ENCODE measurements around the gene SPINT3.

SPINT3 gene

DNA sequence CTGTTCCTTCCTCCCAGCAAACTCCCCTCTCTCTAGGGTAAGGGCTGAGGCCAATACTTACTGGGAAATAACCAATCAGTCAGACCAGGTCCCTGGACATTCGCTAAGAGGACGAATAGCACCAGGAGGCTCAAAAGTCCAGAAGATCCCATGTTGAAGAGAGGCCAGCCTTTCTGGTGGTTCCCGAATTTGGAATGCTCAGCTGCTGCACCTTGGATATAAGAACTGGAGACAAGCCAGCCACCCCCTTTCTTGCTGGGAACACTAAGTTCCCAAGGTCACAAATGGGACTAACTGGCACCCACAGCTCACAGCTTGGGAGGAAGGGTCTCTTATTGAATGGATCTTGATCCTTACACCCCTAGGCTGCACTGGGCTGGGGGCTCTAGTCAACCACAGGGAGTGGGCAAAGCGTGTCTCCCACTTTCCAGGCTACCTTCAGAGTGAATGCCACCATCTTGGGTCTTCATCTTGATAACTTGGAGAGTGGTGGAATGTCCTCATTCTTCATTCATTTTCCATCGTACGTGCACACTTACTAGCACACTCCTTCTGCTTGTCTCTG lies 31.9 kb upstream of the SPINT3 start, which contains the start of gene EPPIN:
Gene EPPIN, minus strand, starts transcription at position 196 of the 565 bp plus-strand sequence. Its CDS starts 44 bp downstream, at position 152.
- no peak for TF ChIP-seq YY1 (IDR thresholded peaks at IDR 0.05; ENCODE audit: low read depth)
- TF ChIP-seq, protein P1, sequence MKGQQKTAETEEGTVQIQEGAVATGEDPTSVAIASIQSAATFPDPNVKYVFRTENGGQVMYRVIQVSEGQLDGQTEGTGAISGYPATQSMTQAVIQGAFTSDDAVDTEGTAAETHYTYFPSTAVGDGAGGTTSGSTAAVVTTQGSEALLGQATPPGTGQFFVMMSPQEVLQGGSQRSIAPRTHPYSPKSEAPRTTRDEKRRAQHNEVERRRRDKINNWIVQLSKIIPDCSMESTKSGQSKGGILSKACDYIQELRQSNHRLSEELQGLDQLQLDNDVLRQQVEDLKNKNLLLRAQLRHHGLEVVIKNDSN (IDR thresholded peaks at IDR 0.05): no peak
- TF ChIP-seq, protein P2, sequence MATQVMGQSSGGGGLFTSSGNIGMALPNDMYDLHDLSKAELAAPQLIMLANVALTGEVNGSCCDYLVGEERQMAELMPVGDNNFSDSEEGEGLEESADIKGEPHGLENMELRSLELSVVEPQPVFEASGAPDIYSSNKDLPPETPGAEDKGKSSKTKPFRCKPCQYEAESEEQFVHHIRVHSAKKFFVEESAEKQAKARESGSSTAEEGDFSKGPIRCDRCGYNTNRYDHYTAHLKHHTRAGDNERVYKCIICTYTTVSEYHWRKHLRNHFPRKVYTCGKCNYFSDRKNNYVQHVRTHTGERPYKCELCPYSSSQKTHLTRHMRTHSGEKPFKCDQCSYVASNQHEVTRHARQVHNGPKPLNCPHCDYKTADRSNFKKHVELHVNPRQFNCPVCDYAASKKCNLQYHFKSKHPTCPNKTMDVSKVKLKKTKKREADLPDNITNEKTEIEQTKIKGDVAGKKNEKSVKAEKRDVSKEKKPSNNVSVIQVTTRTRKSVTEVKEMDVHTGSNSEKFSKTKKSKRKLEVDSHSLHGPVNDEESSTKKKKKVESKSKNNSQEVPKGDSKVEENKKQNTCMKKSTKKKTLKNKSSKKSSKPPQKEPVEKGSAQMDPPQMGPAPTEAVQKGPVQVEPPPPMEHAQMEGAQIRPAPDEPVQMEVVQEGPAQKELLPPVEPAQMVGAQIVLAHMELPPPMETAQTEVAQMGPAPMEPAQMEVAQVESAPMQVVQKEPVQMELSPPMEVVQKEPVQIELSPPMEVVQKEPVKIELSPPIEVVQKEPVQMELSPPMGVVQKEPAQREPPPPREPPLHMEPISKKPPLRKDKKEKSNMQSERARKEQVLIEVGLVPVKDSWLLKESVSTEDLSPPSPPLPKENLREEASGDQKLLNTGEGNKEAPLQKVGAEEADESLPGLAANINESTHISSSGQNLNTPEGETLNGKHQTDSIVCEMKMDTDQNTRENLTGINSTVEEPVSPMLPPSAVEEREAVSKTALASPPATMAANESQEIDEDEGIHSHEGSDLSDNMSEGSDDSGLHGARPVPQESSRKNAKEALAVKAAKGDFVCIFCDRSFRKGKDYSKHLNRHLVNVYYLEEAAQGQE (IDR thresholded peaks at IDR 0.05; ENCODE audit: low read depth): no peak
- no peak for TF ChIP-seq RAD21 (IDR thresholded peaks at IDR 0.05; ENCODE audit: low read depth)
- no peak for TF ChIP-seq CEBPB (IDR thresholded peaks at IDR 0.05)
- no peak for TF ChIP-seq ZBTB7A (IDR thresholded peaks at IDR 0.05; ENCODE audit: low read depth)

DNA sequence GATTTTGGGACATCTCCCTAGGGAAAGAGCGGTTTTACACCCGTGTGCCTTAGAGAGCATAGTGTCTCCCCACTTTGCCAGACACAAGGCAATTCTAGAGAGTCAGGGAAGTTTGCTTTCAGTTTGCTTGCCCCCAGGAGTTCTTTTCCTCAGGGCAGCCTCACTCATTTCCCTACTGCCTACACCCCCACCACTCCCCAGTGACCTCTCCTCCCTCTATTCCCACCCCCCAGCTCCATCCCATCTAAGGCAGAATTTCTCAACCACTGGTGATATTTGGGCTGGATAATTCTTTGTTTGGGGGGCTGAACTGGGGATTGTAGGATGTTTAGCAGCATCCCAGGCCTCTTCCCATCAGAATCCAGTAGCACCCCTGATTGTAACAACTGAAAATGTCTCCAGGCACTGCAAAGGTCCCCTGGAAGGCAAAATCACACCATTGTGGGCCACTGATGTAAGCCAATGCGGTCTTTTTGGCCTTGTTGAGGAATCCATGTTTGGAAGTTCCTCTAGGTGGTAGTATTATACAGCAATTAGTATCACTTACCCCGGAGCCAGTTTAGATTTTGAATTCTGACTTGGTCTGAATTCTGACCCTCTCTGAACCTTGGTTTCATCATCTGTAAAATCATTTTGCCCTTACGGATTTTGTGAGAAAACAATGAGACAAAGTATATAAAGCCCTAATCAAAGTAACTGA lies 30.5 kb upstream of the SPINT3 start:
- TF ChIP-seq FOXM1 (IDR thresholded peaks at IDR 0.05; ENCODE audit: borderline replicate concordance, low read depth) (no peak), ZBTB7A (IDR thresholded peaks at IDR 0.05; ENCODE audit: low read depth) (no peak), RAD21 (IDR thresholded peaks at IDR 0.05; ENCODE audit: low read depth) (peak; percentile 71), TCF12 (IDR thresholded peaks at IDR 0.05; ENCODE audit: low read depth) (no peak), CREB1 (IDR thresholded peaks at IDR 0.05; ENCODE audit: low read depth) (no peak), TEAD4 (IDR thresholded peaks at IDR 0.05) (no peak)
- TF ChIP-seq, protein P1 (IDR thresholded peaks at IDR 0.05): no peak

DNA sequence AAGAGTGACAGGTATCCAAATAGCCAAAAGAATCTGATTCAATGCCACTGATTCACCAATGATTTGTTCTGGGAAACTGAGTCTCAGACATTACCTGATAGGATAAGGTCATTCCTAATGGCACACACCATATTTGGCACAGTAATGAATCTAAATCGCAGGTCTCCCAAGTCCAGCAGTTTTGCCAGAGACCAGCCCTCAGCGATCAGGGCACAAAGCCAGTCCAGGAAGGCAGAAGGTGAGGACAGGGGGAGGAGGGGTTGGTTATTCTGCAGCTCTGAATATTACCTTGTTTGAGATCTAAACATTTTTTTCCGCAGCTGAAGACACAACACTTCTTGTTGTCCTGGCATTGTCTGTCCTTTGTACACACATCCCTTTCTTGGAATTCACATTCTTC lies 29.9 kb upstream of the SPINT3 start:
- TF ChIP-seq ZBTB7A (IDR thresholded peaks at IDR 0.05; ENCODE audit: low read depth): no peak
- TF ChIP-seq, protein P2 (IDR thresholded peaks at IDR 0.05; ENCODE audit: low read depth): no peak
- TF ChIP-seq NFIC (IDR thresholded peaks at IDR 0.05): no peak
- no peak for TF ChIP-seq TEAD4 (IDR thresholded peaks at IDR 0.05)
- TF ChIP-seq, protein P3, sequence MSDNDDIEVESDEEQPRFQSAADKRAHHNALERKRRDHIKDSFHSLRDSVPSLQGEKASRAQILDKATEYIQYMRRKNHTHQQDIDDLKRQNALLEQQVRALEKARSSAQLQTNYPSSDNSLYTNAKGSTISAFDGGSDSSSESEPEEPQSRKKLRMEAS (IDR thresholded peaks at IDR 0.05): no peak
- TF ChIP-seq CREB1 (IDR thresholded peaks at IDR 0.05; ENCODE audit: low read depth): no peak
- TF ChIP-seq TAF1 (IDR thresholded peaks at IDR 0.05; ENCODE audit: low read depth): no peak
- TF ChIP-seq, protein P1 (IDR thresholded peaks at IDR 0.05): no peak
- no peak for TF ChIP-seq EP300 (IDR thresholded peaks at IDR 0.05; ENCODE audit: borderline replicate concordance)
- TF ChIP-seq YY1 (IDR thresholded peaks at IDR 0.05; ENCODE audit: low read depth): no peak
- TF ChIP-seq TCF12 (IDR thresholded peaks at IDR 0.05; ENCODE audit: low read depth): no peak
- TF ChIP-seq CEBPB (IDR thresholded peaks at IDR 0.05): no peak
- no peak for TF ChIP-seq FOXM1 (IDR thresholded peaks at IDR 0.05; ENCODE audit: borderline replicate concordance, low read depth)
- no peak for TF ChIP-seq EGR1 (IDR thresholded peaks at IDR 0.05)

DNA sequence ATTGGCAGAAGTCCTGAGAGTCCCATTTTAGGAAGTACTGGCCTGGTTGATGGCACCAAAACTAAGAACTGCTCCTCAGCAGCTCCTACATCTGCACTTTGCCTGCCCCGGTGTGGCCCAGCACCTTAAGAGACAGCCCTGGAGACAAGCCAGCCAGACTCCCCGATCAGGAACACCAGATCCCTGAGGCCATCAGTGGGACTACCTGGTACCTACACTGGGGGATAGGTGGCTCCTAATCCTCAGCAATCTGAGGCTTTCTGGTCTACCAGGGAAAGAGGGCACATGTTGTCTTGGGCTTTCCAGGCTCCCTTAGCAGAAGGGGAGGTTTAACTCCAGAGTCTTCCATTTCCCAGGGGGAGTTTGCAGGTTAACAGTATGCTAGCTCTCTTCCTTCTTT lies 24.0 kb upstream of the SPINT3 start, which contains the start of gene WFDC6:
Gene WFDC6, minus strand, starts transcription at position 101 of the 400 bp plus-strand sequence. Its CDS starts 75 bp downstream, at position 26.
- TF ChIP-seq FOXM1 (IDR thresholded peaks at IDR 0.05; ENCODE audit: borderline replicate concordance, low read depth) (no peak), CREB1 (IDR thresholded peaks at IDR 0.05; ENCODE audit: low read depth) (no peak), EP300 (IDR thresholded peaks at IDR 0.05; ENCODE audit: borderline replicate concordance) (no peak), CEBPB (IDR thresholded peaks at IDR 0.05) (no peak), EGR1 (IDR thresholded peaks at IDR 0.05) (no peak), TCF12 (IDR thresholded peaks at IDR 0.05; ENCODE audit: low read depth) (no peak), TAF1 (IDR thresholded peaks at IDR 0.05; ENCODE audit: low read depth) (no peak), NFIC (IDR thresholded peaks at IDR 0.05) (no peak), ZBTB7A (IDR thresholded peaks at IDR 0.05; ENCODE audit: low read depth) (no peak), RAD21 (IDR thresholded peaks at IDR 0.05; ENCODE audit: low read depth) (no peak), YY1 (IDR thresholded peaks at IDR 0.05; ENCODE audit: low read depth) (no peak), TEAD4 (IDR thresholded peaks at IDR 0.05) (no peak)
- TF ChIP-seq, protein P1 (IDR thresholded peaks at IDR 0.05): no peak
- TF ChIP-seq, protein P2 (IDR thresholded peaks at IDR 0.05; ENCODE audit: low read depth): no peak
- TF ChIP-seq, protein P3 (IDR thresholded peaks at IDR 0.05): no peak

Measured in Ishikawa (cell line).